HG03159 (cell line): ENCODE results near the gene CEP55.

Experiments
- ATAC-seq: cut with Tn5 transposase; IDR thresholded peaks from one replicate; pipeline ENCODE4 v1.9.1; 2021; ENCODE audit warnings: mild to moderate bottlenecking, moderate library complexity; ENCODE audit not compliant: unreplicated experiment

The CEP55 gene

GRCh38 chr10:93559490-93559889 is 63.1 kb downstream of the CEP55 start:
- ATAC-seq = no peak

- no peak for ATAC-seq
Observed at GRCh38 chr10:93560541-93560940, 64.1 kb downstream of the CEP55 start.

- no peak for ATAC-seq
Observed at GRCh38 chr10:93565446-93565845, 69.0 kb downstream of the CEP55 start.

GRCh38 chr10:93566435-93567276 is 70.2 kb downstream of the CEP55 start, which contains the start of gene FFAR4:
TSS of gene FFAR4 (plus strand) at chr10:93566665. CDS start at chr10:93566721, 56 bp downstream.
- no peak for ATAC-seq

GRCh38 chr10:93567277-93568104 is 71.1 kb downstream of the CEP55 start:
- ATAC-seq = no peak

- no peak for ATAC-seq
Observed at GRCh38 chr10:93568105-93568390, 71.6 kb downstream of the CEP55 start.

GRCh38 chr10:93570383-93570782 is 74.0 kb downstream of the CEP55 start:
- no peak for ATAC-seq

- ATAC-seq = no peak
Observed at GRCh38 chr10:93572606-93573005, 76.2 kb downstream of the CEP55 start.

GRCh38 chr10:93573051-93573909 is 76.9 kb downstream of the CEP55 start:
- ATAC-seq = no peak

- no peak for ATAC-seq
Observed at GRCh38 chr10:93573924-93574323, 77.5 kb downstream of the CEP55 start.

GRCh38 chr10:93576888-93577287 is 80.5 kb downstream of the CEP55 start:
- ATAC-seq = no peak

- no peak for ATAC-seq
Observed at GRCh38 chr10:93577565-93577964, 81.2 kb downstream of the CEP55 start.
